NCI-H526 treated with DMSO at 0.1 percent for 48 hours (cell line): ENCODE results near the gene ERC2.
"Not testable (repeated sequence)": the region's sequence is repeated elsewhere in the genome, so short reads cannot be mapped to it uniquely, and the experiment has no call there.

ENCODE experiments used
- DNase-seq: peaks from one replicate; lab custom pipeline; 2025; lab: John Stamatoyannopoulos, UW

The ERC2 gene

GRCh38 chr3:56122911-56123310, 345.4 kb downstream of the ERC2 start:
- no peak for DNase-seq

- DNase-seq = no peak
These were observed 346.6 kb downstream of the ERC2 start for GRCh38 chr3:56121716-56122115.

GRCh38 chr3:56119575-56120349, 348.5 kb downstream of the ERC2 start:
- DNase-seq = no peak

GRCh38 chr3:56118968-56119367, 349.3 kb downstream of the ERC2 start:
- no peak for DNase-seq

GRCh38 chr3:56115698-56116097, 352.6 kb downstream of the ERC2 start:
- DNase-seq = no peak

GRCh38 chr3:56115199-56115598, 353.1 kb downstream of the ERC2 start:
- DNase-seq = no peak

GRCh38 chr3:56113908-56114307, 354.4 kb downstream of the ERC2 start:
- DNase-seq = no peak

- DNase-seq = no peak
These were observed 355.0 kb downstream of the ERC2 start for GRCh38 chr3:56113231-56113630.

GRCh38 chr3:56111606-56112304, 356.5 kb downstream of the ERC2 start:
- DNase-seq = no peak

- no peak for DNase-seq
These were observed 357.4 kb downstream of the ERC2 start for GRCh38 chr3:56110886-56111285.

- no peak for DNase-seq
These were observed 361.1 kb downstream of the ERC2 start for GRCh38 chr3:56107157-56107556.

- DNase-seq = no peak
These were observed 366.2 kb downstream of the ERC2 start for GRCh38 chr3:56102032-56102431.

- no peak for DNase-seq
These were observed 366.7 kb downstream of the ERC2 start for GRCh38 chr3:56101576-56101975.

GRCh38 chr3:56096999-56097398, 371.3 kb downstream of the ERC2 start:
- DNase-seq = no peak

- no peak for DNase-seq
These were observed 374.1 kb downstream of the ERC2 start for GRCh38 chr3:56094170-56094569.

- DNase-seq = no peak
These were observed 378.5 kb downstream of the ERC2 start for GRCh38 chr3:56089739-56090138.

GRCh38 chr3:56087451-56088053, 380.7 kb downstream of the ERC2 start:
- DNase-seq = no peak

- no peak for DNase-seq
These were observed 381.9 kb downstream of the ERC2 start for GRCh38 chr3:56086355-56086754.

GRCh38 chr3:56081246-56081645, 387.0 kb downstream of the ERC2 start:
- no peak for DNase-seq

- no peak for DNase-seq
These were observed 391.5 kb downstream of the ERC2 start for GRCh38 chr3:56076746-56077145.

- no peak for DNase-seq
These were observed 393.2 kb downstream of the ERC2 start for GRCh38 chr3:56075089-56075488.

GRCh38 chr3:56069766-56070165, 398.5 kb downstream of the ERC2 start:
- DNase-seq = no peak

GRCh38 chr3:56066405-56066804, 401.9 kb downstream of the ERC2 start:
- not testable (repeated sequence) for DNase-seq
